K562 (cell line): ENCODE results near the gene CHAC1. TPM values are rescaled to one million over a fixed set of nuclear protein-coding genes. Genes with fewer than 3 reads are reported as not detected.

Experiments used
- CREBBP ChIP-seq: IDR thresholded peaks from one replicate; pipeline ENCODE4 v1.6.1; 2012; ENCODE audit warnings: low read depth, mild to moderate bottlenecking, control low read depth, inconsistent platforms, low read length
- FOXJ2 ChIP-seq: fragments of 200-800 bp; sonication (Bioruptor generic); IDR thresholded peaks from 2 replicates; pipeline ENCODE4 v1.6.1; 2016; ENCODE audit warnings: missing genetic modification characterization, missing compliant biosample characterization
- GABPB1 ChIP-seq: sonication (generic); formaldehyde crosslinking; IDR thresholded peaks from 2 replicates; pipeline ENCODE4 v1.8.0; 2022; ENCODE audit warnings: mild to moderate bottlenecking, missing genetic modification reagents
- HEY1 ChIP-seq: fragments of 250-450 bp; sonication (Bioruptor Pico); IDR thresholded peaks from 2 replicates; pipeline ENCODE4 v1.5.0; 2020; ENCODE audit warnings: mild to moderate bottlenecking, moderate library complexity, borderline replicate concordance
- MXI1 ChIP-seq: IDR thresholded peaks from 2 replicates; pipeline ENCODE4 v1.6.1; 2011; ENCODE audit warnings: low read depth, mild to moderate bottlenecking, improper control_type of control experiment, low read length
- NCOA1 ChIP-seq: fragments of 450-650 bp; IDR thresholded peaks from 2 replicates; pipeline ENCODE4 v1.6.1; 2016; ENCODE audit warnings: low read depth
- OTX1 ChIP-seq: fragments of 450-650 bp; formaldehyde crosslinking; IDR thresholded peaks from 2 replicates; pipeline ENCODE4 v1.4.0; 2022; ENCODE audit warnings: mild to moderate bottlenecking
- POLR2G ChIP-seq: fragments of 200-400 bp; formaldehyde crosslinking; IDR thresholded peaks from 2 replicates; pipeline ENCODE4 v1.6.1; 2017; ENCODE audit warnings: low read depth, mild to moderate bottlenecking, antibody characterized with exemption, low read length, moderate library complexity
- TARDBP ChIP-seq: fragments of 450-650 bp; IDR thresholded peaks from 2 replicates; pipeline ENCODE4 v1.6.1; 2016
- WHSC1 ChIP-seq: IDR thresholded peaks from one replicate; pipeline ENCODE4 v1.6.1; 2012; ENCODE audit warnings: low read length, control low read depth, inconsistent platforms
- XRCC4 ChIP-seq: IDR thresholded peaks from one replicate; pipeline ENCODE4 v1.6.1; 2011; ENCODE audit not compliant: insufficient read depth, insufficient read length; ENCODE audit errors: extremely low read depth
- ZBED1 ChIP-seq: IDR thresholded peaks from 2 replicates; pipeline ENCODE4 v1.6.1; 2014
- ZNF263 ChIP-seq: sonication (generic); formaldehyde crosslinking; IDR thresholded peaks from 2 replicates; pipeline ENCODE4 v1.8.0; 2022; ENCODE audit warnings: mild to moderate bottlenecking, missing genetic modification reagents, borderline replicate concordance
- ZNF316 ChIP-seq: fragments of 450-650 bp; IDR thresholded peaks from 2 replicates; pipeline ENCODE4 v1.6.1; 2016
- ZNF384 ChIP-seq: IDR thresholded peaks from 2 replicates; pipeline ENCODE4 v1.6.1; 2012; ENCODE audit warnings: low read depth, low read length, improper control_type of control experiment
- ZNF408 ChIP-seq: fragments of 250-450 bp; sonication (Bioruptor Pico); IDR thresholded peaks from 2 replicates; pipeline ENCODE4 v1.4.0; 2020; ENCODE audit warnings: low read depth, mild to moderate bottlenecking, moderate library complexity
- ZNF436 ChIP-seq: fragments of 250-450, 450-650 bp; sonication (Bioruptor Pico); formaldehyde crosslinking; IDR thresholded peaks from 2 replicates; pipeline ENCODE4 v1.7.0; 2020; ENCODE audit warnings: mild to moderate bottlenecking
- ZNF445 ChIP-seq: fragments of 250-450 bp; sonication (Bioruptor Pico); IDR thresholded peaks from 2 replicates; pipeline ENCODE4 v1.4.0; 2020; ENCODE audit warnings: low read depth, mild to moderate bottlenecking, moderate library complexity
- ZNF507 ChIP-seq: conservative IDR thresholded peaks from 2 replicates; pipeline ENCODE4 v1.6.1; 2017; ENCODE audit warnings: missing genetic modification characterization, missing compliant biosample characterization
- ZNF830 ChIP-seq: fragments of 250-450 bp; sonication (Bioruptor Pico); IDR thresholded peaks from 2 replicates; pipeline ENCODE4 v1.5.0; 2021; ENCODE audit warnings: mild to moderate bottlenecking
- polyA plus RNA-seq, 8 experiments: library from polyadenylated mRNA; depleted of rRNA in 4 of 8; stranded (reverse) in 5 of 8; unstranded in 3 of 8; fragments of >200 nt; fragmentation: Nextera tagmentation in 2 of 8; fragmentation: Illumina TruSeq in 1 of 8; extraction: Ambion mirVana in 2 of 8; extraction: Trizol in 1 of 8; gene quantifications; 2 replicates each; pipeline versions ENCODE4 v1.2.1 to v1.2.3, GENCODE V29; 2011 to 2014; ENCODE audit warnings: inconsistent platforms in 1 of 8, missing spikeins in 1 of 8
- total RNA-seq, 7 experiments: library from RNA; depleted of rRNA in 6 of 7; stranded (reverse); fragments of >200 nt in 6 of 7; fragmentation: Illumina TruSeq in 2 of 7; extraction: Trizol in 2 of 7; gene quantifications; 2 replicates each; pipeline versions ENCODE4 v1.2.1 to v1.2.3, GENCODE V29; 2011 to 2021; ENCODE audit warnings: low replicate concordance in 1 of 7
- TF ChIP-seq, protein P1 (sequence below): fragments of 250-450 bp; sonication (Bioruptor Pico); IDR thresholded peaks from 2 replicates; pipeline ENCODE4 v1.5.0; 2021; ENCODE audit warnings: mild to moderate bottlenecking, moderate library complexity
- TF ChIP-seq, protein P2 (sequence below): fragments of 450-650 bp; formaldehyde crosslinking; IDR thresholded peaks from 2 replicates; pipeline ENCODE4 v1.4.0; 2020; ENCODE audit warnings: mild to moderate bottlenecking, moderate library complexity
- TF ChIP-seq, protein P3 (sequence below): conservative IDR thresholded peaks from 2 replicates; pipeline ENCODE4 v1.6.1; 2011; ENCODE audit warnings: low read depth, mild to moderate bottlenecking, low read length; ENCODE audit not compliant: control insufficient read depth
- TF ChIP-seq, protein P4 (sequence below), 2 experiments: fragments of 450-650 bp in 1 of 2; sonication (generic) in 1 of 2; formaldehyde crosslinking; conservative IDR thresholded peaks; 2 replicates each; pipeline versions ENCODE4 v1.4.0 to v1.8.1; 2020 to 2022; ENCODE audit warnings: mild to moderate bottlenecking in 1 of 2, missing genetic modification reagents in 1 of 2

Gene CHAC1
- total and polyA plus RNA-seq, 9 of the 15 experiments (the other 6 are each of a cell fraction or from before 2014, with no cell fraction given), result 0.47 to 39.0 (median 7.5) TPM

DNA sequence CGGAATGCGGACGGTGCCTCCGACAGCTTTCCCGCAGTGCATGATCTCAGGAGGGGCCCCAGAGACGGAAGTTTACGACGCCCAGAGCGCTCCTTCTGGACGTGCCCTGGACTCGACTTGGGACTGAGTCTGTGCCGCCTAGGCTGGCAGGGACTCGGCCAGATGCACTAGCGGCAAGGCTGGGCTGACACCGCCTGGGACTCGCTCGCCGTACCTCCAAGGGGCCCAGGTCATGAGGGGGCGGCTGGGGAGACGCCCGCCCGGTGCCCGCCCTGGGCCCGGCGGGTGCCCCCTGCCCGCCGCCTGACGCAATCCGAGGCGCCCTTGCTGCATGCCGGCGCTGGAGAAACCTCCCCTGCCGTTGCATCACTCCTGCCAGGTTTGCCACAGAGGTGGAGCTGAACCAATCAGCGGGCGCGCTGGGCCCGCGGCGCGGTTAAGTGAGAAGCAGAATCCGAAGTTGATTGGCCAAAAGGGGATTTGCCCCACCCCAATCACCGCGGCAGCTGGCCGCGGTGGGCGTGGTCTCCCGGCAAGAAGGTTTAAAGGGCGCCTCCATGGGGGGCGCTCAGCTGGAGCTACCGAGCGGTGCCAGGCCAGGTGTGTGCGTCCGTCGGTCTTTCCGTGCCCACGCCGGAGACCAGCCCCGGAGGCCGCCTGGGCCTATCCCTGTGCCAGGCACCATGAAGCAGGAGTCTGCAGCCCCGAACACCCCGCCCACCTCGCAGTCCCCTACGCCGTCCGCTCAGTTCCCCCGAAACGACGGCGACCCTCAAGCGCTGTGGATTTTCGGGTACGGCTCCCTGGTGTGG, at the start of gene CHAC1 (continued):
- TF ChIP-seq, protein P1, sequence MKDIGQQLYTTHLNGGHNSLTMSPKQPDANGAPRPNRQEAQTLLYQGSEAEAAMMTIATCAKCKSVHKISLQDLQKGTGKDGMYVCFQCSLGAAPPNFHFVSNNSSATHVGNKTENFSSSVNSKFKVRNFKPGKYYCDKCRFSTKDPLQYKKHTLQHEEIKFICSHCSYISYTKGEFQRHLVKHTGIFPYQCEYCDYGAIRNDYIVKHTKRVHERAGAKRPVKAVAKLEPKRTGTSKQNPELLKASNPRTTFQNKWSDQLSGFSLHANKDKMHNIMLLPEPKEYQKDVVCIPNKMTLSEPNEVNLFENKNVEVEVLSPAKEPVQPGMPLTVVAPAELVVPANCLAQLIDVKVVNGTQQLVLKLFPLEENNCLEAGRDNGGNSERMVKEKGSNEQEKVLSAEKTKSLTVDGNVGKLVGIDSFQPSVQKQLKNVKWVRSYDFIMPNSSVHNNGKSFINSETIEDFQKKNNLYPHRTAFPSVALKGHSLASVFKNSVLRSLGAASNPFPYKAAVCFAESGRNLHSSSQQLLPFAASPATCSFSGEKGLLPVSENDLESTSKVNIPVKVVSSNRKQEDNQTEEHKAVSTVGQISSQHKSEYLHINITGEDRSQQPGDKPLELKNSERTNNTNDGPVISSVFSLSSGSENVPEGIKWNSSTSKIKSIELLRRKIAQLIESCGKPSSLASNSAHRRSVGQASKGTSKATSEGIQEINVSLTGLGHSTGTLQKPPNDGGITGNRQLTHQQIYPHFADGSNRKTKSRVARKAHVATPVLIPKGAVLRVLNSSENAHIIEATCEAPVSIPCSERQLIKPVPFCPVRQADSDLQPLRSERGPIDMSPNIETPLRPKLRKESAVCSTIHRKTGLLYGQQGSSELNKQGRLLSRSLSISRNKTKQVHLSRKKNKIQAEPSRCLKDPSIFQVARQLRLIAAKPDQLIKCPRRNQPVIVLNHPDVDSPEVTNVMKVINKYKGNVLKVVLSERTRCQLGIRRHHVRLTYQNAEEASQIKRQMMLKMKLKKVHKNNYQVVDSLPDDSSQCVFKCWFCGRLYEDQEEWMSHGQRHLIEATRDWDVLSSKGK (CRISPR knock-in tag), result no peak
- TF ChIP-seq, protein P2, sequence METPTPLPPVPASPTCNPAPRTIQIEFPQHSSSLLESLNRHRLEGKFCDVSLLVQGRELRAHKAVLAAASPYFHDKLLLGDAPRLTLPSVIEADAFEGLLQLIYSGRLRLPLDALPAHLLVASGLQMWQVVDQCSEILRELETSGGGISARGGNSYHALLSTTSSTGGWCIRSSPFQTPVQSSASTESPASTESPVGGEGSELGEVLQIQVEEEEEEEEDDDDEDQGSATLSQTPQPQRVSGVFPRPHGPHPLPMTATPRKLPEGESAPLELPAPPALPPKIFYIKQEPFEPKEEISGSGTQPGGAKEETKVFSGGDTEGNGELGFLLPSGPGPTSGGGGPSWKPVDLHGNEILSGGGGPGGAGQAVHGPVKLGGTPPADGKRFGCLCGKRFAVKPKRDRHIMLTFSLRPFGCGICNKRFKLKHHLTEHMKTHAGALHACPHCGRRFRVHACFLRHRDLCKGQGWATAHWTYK (CRISPR knock-in tag), result no peak
- no peak for TF ChIP-seq ZNF263
- TF ChIP-seq POLR2G, result peak; percentile 99
- no peak for TF ChIP-seq TARDBP
- no peak for TF ChIP-seq XRCC4
- no peak for TF ChIP-seq ZNF445 (CRISPR knock-in tag)
- TF ChIP-seq MXI1, result peak; percentile 5; the same call in 1 of the 2 replicates
- TF ChIP-seq OTX1 (CRISPR knock-in tag), result no peak
- TF ChIP-seq, protein P3, sequence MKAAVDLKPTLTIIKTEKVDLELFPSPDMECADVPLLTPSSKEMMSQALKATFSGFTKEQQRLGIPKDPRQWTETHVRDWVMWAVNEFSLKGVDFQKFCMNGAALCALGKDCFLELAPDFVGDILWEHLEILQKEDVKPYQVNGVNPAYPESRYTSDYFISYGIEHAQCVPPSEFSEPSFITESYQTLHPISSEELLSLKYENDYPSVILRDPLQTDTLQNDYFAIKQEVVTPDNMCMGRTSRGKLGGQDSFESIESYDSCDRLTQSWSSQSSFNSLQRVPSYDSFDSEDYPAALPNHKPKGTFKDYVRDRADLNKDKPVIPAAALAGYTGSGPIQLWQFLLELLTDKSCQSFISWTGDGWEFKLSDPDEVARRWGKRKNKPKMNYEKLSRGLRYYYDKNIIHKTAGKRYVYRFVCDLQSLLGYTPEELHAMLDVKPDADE, result 0 out of 2 replicates have a peak, but pooled peaks have one; percentile 21
- TF ChIP-seq GABPB1, result no peak
- TF ChIP-seq ZNF436 (CRISPR knock-in tag), result no peak
- no peak for TF ChIP-seq WHSC1
- TF ChIP-seq CREBBP, result no peak
- no peak for TF ChIP-seq ZNF507 (tag)
- no peak for TF ChIP-seq HEY1 (CRISPR knock-in tag)
- TF ChIP-seq ZNF830, result no peak
- TF ChIP-seq NCOA1, result no peak
- TF ChIP-seq, protein P4, sequence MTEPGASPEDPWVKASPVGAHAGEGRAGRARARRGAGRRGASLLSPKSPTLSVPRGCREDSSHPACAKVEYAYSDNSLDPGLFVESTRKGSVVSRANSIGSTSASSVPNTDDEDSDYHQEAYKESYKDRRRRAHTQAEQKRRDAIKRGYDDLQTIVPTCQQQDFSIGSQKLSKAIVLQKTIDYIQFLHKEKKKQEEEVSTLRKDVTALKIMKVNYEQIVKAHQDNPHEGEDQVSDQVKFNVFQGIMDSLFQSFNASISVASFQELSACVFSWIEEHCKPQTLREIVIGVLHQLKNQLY (CRISPR knock-in tag; conservative IDR thresholded peaks at IDR 0.05), result no peak
- no peak for TF ChIP-seq ZBED1
- TF ChIP-seq ZNF384, result no peak
- TF ChIP-seq ZNF316, result no peak
- no peak for TF ChIP-seq ZNF408 (CRISPR knock-in tag)
- no peak for TF ChIP-seq FOXJ2 (tag)
